HepG2 (cell line): ENCODE results near the gene CA14. TPM values are rescaled to one million over a fixed set of nuclear protein-coding genes. Genes with fewer than 3 reads are reported as not detected.

Experiments
- EEA1 ChIP-seq: sonication (generic); formaldehyde crosslinking; IDR thresholded peaks from 2 replicates; pipeline ENCODE4 v1.5.1; 2020; ENCODE audit warnings: mild to moderate bottlenecking, missing genetic modification reagents, borderline replicate concordance
- GPN1 ChIP-seq: sonication (generic); formaldehyde crosslinking; IDR thresholded peaks from 2 replicates; pipeline ENCODE4 v1.5.1; 2020; ENCODE audit warnings: missing genetic modification reagents, borderline replicate concordance
- PRPF4 ChIP-seq: fragments of 200-400 bp; formaldehyde crosslinking; IDR thresholded peaks from 2 replicates; pipeline ENCODE4 v1.6.1; 2016; ENCODE audit warnings: low read length, low read depth; ENCODE audit not compliant: poor library complexity, severe bottlenecking
- RXRB ChIP-seq: IDR thresholded peaks from 2 replicates; pipeline ENCODE4 v1.6.1; 2016; ENCODE audit warnings: borderline replicate concordance, missing genetic modification reagents, missing compliant biosample characterization
- SPEN ChIP-seq: sonication (generic); formaldehyde crosslinking; IDR thresholded peaks from 2 replicates; pipeline ENCODE4 v1.5.1; 2020; ENCODE audit warnings: low read depth, mild to moderate bottlenecking, missing genetic modification reagents
- ZBTB7A ChIP-seq: sonication (generic); formaldehyde crosslinking; IDR thresholded peaks from 2 replicates; pipeline ENCODE4 v1.8.0; 2022; ENCODE audit warnings: mild to moderate bottlenecking, missing genetic modification reagents
- ZNF225 ChIP-seq: sonication (generic); formaldehyde crosslinking; IDR thresholded peaks from 2 replicates; pipeline ENCODE4 v1.4.0; 2020; ENCODE audit warnings: mild to moderate bottlenecking, missing genetic modification reagents
- polyA plus RNA-seq, 8 experiments: library from polyadenylated mRNA; depleted of rRNA in 3 of 8; stranded (reverse) in 7 of 8; unstranded in 1 of 8; fragments of >200 nt; fragmentation: Illumina TruSeq in 4 of 8; extraction: Trizol in 4 of 8; gene quantifications; 2 replicates each; pipeline versions ENCODE4 v1.2.1 to v1.2.3, GENCODE V29; 2011 to 2016; ENCODE audit warnings: low read depth in 4 of 8, missing spikeins in 1 of 8, mixed read lengths in 1 of 8; ENCODE audit not compliant: insufficient read depth in 1 of 8
- total RNA-seq, 5 experiments: library from RNA; depleted of rRNA; stranded (reverse); fragments of >200 nt; fragmentation: Illumina TruSeq; extraction: Trizol; gene quantifications; 2 replicates each; pipeline ENCODE4 v1.2.3, GENCODE V29; 2016; ENCODE audit warnings: low read depth in 1 of 5
- TF ChIP-seq, protein P1 (sequence below), 2 experiments: fragments of 450-650 bp in 1 of 2; sonication (generic) in 1 of 2; formaldehyde crosslinking in 1 of 2; IDR thresholded peaks; 2 replicates each; pipeline versions ENCODE4 v1.6.1 to v1.8.0; 2016 to 2022; ENCODE audit warnings: antibody characterized with exemption in 1 of 2, mild to moderate bottlenecking in 1 of 2, missing genetic modification reagents in 1 of 2
- TF ChIP-seq, protein P2 (sequence below): sonication (generic); formaldehyde crosslinking; IDR thresholded peaks from 2 replicates; pipeline ENCODE4 v1.4.0; 2020; ENCODE audit warnings: mild to moderate bottlenecking, missing genetic modification reagents

The CA14 gene
- total and polyA plus RNA-seq, 2 of the 13 experiments (the other 11 are each of a cell fraction or from before 2014, with no cell fraction given) = 2.4 to 8.5 TPM

GRCh38 chr1:150234566-150235293 is 22.8 kb upstream of the CA14 start (continued):
- TF ChIP-seq, protein P1, sequence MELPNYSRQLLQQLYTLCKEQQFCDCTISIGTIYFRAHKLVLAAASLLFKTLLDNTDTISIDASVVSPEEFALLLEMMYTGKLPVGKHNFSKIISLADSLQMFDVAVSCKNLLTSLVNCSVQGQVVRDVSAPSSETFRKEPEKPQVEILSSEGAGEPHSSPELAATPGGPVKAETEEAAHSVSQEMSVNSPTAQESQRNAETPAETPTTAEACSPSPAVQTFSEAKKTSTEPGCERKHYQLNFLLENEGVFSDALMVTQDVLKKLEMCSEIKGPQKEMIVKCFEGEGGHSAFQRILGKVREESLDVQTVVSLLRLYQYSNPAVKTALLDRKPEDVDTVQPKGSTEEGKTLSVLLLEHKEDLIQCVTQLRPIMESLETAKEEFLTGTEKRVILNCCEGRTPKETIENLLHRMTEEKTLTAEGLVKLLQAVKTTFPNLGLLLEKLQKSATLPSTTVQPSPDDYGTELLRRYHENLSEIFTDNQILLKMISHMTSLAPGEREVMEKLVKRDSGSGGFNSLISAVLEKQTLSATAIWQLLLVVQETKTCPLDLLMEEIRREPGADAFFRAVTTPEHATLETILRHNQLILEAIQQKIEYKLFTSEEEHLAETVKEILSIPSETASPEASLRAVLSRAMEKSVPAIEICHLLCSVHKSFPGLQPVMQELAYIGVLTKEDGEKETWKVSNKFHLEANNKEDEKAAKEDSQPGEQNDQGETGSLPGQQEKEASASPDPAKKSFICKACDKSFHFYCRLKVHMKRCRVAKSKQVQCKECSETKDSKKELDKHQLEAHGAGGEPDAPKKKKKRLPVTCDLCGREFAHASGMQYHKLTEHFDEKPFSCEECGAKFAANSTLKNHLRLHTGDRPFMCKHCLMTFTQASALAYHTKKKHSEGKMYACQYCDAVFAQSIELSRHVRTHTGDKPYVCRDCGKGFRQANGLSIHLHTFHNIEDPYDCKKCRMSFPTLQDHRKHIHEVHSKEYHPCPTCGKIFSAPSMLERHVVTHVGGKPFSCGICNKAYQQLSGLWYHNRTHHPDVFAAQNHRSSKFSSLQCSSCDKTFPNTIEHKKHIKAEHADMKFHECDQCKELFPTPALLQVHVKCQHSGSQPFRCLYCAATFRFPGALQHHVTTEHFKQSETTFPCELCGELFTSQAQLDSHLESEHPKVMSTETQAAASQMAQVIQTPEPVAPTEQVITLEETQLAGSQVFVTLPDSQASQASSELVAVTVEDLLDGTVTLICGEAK (IDR thresholded peaks at IDR 0.05) = no peak
- TF ChIP-seq, protein P1 (CRISPR knock-in tag; IDR thresholded peaks at IDR 0.05) = peak; percentile 48; the same call in 1 of the 2 replicates
- TF ChIP-seq GPN1 (CRISPR knock-in tag) (no peak), RXRB (peak; percentile 28; the same call in 1 of the 2 replicates), ZNF225 (peak; percentile 76; the same call in 1 of the 2 replicates), ZBTB7A (0 out of 2 replicates have a peak, but pooled peaks have one; percentile 31), SPEN (CRISPR knock-in tag) (no peak), EEA1 (CRISPR knock-in tag) (peak; percentile 44; the same call in 1 of the 2 replicates), PRPF4 (no peak)
- TF ChIP-seq, protein P2, sequence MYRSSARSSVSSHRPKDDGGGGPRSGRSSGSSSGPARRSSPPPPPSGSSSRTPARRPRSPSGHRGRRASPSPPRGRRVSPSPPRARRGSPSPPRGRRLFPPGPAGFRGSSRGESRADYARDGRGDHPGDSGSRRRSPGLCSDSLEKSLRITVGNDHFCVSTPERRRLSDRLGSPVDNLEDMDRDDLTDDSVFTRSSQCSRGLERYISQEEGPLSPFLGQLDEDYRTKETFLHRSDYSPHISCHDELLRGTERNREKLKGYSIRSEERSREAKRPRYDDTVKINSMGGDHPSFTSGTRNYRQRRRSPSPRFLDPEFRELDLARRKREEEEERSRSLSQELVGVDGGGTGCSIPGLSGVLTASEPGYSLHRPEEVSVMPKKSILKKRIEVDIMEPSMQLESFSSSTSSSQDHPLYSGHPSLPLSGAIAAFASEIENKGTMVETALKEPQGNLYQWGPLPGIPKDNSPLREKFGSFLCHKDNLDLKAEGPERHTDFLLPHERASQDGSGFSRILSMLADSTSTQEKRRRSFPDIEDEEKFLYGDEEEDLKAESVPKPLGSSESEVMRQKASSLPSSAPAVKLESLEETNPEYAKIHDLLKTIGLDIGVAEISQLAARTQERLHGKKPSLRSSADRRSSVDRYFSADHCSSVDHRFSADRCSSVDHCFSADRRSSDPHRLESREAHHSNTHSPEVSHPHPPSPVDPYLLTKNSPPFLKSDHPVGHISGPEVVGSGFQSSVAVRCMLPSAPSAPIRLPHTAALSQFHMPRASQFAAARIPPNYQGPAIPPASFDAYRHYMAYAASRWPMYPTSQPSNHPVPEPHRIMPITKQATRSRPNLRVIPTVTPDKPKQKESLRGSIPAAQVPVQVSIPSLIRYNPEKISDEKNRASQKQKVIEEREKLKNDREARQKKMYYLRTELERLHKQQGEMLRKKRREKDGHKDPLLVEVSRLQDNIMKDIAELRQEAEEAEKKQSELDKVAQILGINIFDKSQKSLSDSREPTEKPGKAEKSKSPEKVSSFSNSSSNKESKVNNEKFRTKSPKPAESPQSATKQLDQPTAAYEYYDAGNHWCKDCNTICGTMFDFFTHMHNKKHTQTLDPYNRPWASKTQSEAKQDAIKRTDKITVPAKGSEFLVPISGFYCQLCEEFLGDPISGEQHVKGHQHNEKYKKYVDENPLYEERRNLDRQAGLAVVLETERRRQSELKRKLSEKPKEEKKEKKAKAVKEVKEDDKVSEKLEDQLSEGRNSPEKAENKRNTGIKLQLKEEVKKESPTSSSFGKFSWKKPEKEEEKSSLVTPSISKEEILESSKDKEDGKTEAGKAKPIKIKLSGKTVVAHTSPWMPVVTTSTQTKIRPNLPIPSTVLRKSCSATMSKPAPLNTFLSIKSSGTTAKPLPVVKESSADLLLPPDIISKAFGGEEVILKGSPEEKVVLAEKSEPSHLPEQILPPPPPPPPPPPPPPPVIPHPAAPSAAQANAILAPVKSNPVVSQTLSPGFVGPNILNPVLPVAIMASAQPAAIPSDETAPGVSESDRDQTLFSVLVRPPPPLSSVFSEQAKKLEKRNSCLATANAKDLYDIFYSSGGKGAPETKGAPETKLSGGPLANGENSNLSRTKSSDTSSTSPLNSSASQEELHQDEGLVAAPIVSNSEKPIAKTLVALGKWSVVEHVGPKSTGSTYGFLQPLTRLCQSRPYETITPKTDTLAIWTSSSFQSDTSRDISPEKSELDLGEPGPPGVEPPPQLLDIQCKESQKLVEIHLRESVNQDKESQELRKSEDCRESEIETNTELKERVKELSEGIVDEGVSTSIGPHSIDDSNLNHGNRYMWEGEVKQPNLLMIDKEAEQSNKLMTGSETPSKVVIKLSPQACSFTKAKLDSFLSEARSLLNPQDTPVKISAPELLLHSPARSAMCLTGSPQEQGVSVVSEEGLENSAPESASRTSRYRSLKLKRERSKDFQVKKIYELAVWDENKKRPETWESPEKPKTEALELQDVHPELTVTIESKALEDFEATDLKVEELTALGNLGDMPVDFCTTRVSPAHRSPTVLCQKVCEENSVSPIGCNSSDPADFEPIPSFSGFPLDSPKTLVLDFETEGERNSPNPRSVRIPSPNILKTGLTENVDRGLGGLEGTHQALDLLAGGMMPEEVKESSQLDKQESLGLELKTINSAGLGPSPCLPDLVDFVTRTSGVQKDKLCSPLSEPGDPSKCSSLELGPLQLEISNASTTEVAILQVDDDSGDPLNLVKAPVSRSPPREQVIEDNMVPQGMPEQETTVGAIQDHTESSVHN (CRISPR knock-in tag) = no peak
